GM18858 (cell line): Measurements from ENCODE around the gene TET2.
"Not testable (repeated sequence)": the region's sequence is repeated elsewhere in the genome, so short reads cannot be mapped to it uniquely, and the experiment has no call there.

ENCODE experiments used
- ATAC-seq: cut with Tn5 transposase; IDR thresholded peaks from one replicate; pipeline ENCODE4 v1.9.1; 2021; ENCODE audit not compliant: unreplicated experiment

Gene TET2

DNA sequence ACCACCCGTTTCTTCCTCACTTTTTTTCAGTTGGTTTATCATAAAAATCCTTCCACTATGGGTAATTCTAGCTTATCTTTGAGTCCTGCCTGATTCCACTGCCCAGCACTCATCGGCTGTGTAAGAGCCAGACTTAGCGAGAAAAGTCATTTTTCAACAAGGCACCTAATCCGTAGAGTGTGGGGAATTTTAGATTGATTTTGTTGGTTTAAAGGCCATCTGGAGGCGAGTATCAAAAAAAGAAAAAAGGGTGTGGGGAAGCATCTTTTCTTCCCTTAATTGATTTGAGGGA is 134.4 kb downstream of the TET2 start:
- ATAC-seq = no peak

DNA sequence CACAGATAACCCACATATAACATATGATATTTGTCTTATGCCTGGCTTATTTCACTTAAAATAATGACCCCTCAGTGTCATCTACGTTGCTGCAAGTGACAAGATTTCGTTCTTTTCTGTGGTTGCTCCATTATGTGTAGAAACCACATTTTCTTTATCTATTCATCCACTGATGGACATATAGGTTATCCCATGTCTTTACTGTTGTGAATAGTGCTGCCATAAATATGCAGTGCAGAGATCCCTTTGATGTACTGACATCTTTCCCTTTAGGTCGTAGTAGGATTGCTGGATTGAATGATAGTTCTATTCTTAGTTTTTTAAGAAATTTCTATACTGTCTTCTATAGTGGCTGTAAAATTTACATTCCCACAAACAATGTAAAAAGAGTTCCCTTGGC is 135.8 kb downstream of the TET2 start:
- ATAC-seq = no peak

DNA sequence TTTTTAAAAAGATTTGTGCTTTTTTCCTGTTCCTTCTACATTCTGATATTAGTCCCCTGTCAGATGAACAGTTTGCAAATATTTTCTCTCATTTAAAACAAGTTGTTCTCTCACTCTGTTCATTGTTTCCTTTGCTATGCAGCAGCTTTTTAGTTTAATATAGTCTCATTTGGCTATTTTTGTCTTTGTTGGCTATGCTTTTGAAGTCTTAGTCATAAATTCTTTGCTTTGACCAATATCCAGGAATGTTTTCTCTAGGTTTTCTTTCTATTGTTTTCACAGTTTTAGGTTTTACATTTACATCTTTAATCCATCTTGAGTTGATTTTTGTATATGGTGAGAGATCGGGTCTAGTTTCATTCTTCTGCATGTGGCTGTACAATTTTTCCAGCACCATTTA is 136.8 kb downstream of the TET2 start:
- ATAC-seq = no peak

- no peak for ATAC-seq
Observed at GRCh38 chr4:105288121-105288520, 141.4 kb downstream of the TET2 start.

- ATAC-seq = no peak
Observed at GRCh38 chr4:105291925-105292324, 145.2 kb downstream of the TET2 start.

DNA sequence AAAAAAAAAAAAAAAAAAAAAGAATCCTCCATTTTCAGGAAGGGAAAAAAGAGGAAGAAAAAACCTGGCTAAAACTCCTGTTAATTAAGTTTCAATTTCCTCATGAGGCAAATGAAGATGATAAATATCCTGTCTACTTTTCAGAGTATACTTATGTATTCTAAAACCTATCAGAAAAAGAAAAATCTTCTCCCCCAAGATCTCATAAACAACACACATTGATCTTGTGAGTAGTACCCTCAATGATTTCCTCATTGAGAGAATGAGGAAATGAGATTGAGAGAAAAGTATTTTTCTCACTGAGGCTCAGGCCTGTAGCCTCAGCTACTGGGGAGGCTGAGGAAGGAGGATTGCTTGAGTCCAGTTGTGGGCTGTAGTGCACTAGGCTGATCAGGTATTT is 146.7 kb downstream of the TET2 start:
- no peak for ATAC-seq

- ATAC-seq = no peak
Observed at GRCh38 chr4:105296672-105297071, 150.0 kb downstream of the TET2 start.

DNA sequence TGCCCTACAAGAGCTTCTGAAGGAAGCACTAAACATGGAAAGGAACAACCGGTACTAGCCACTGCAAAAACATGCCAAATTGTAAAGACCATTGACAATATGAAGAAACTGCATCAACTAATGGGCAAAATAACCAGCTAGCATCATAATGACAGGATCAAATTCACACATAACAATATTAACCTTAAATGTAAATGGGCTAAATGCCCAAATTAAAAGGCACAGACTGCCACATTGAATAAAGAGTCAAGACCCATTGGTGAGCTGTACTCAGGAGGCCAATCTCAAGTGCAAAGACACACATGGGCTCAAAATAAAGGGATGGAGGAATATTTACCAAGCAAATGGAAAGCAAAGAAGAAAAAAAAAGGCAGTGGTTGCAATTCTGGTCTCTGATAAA is 152.4 kb downstream of the TET2 start:
- not testable (repeated sequence) for ATAC-seq

- no peak for ATAC-seq
Observed at GRCh38 chr4:105304085-105304484, 157.4 kb downstream of the TET2 start.

- peak; percentile 32 for ATAC-seq
Observed at GRCh38 chr4:105305019-105305836, 158.6 kb downstream of the TET2 start.

GRCh38 chr4:105306158-105306781 is 159.6 kb downstream of the TET2 start:
- peak; percentile 90 for ATAC-seq

- no peak for ATAC-seq
Observed at GRCh38 chr4:105306820-105307219, 160.1 kb downstream of the TET2 start.

- ATAC-seq = no peak
Observed at GRCh38 chr4:105318486-105318885, 171.8 kb downstream of the TET2 start.

GRCh38 chr4:105327222-105327621 is 180.5 kb downstream of the TET2 start:
- no peak for ATAC-seq

GRCh38 chr4:105327956-105328355 is 181.3 kb downstream of the TET2 start:
- ATAC-seq = no peak

- ATAC-seq = no peak
Observed at GRCh38 chr4:105329081-105329480, 182.4 kb downstream of the TET2 start.
